H1 (cell line): ENCODE results near the gene KLF12. TPM values are rescaled to one million over a fixed set of nuclear protein-coding genes. Genes with fewer than 3 reads are reported as not detected.

Experiments used
- CTCF ChIA-PET: fragments of 300-600 bp; sonication (Branson Sonifier 250); formaldehyde crosslinking; loops from one replicate; lab custom pipeline; 2021; ENCODE audit not compliant: partially characterized antibody; lab: Charles Lee
- POLR2A ChIA-PET: fragments of 300-600 bp; sonication (Branson Sonifier 250); formaldehyde crosslinking; loops from one replicate; lab custom pipeline; 2021; ENCODE audit warnings: inconsistent platforms; ENCODE audit not compliant: partially characterized antibody; lab: Charles Lee
- DNase-seq, 2 experiments: peaks; one replicate each; pipeline versions ENCODE4 v3.0.0 to v3.0.0-alpha.2; 2010 to 2022; ENCODE audit warnings: low spot score in 2 of 2, low read depth in 1 of 2, mixed read lengths in 1 of 2
- FAIRE-seq: peaks from 2 replicates; lab custom pipeline; 2011; peaks lifted over from hg19 to GRCh38; lab: Jason Lieb, UNC
- H2AFZ ChIP-seq: 2 replicates; pipeline ENCODE4 v1.8.1; 2012; ENCODE audit warnings: low read length, inconsistent platforms
- H2AK5ac ChIP-seq: 2 replicates; pipeline ENCODE4 v1.6.1; 2013; ENCODE audit warnings: low read depth, low read length
- H2BK120ac ChIP-seq: replicated peaks from 2 replicates; pipeline ENCODE3; 2013; ENCODE audit warnings: low read depth, low read length, inconsistent platforms
- H2BK12ac ChIP-seq: 2 replicates; pipeline ENCODE4 v1.6.1; 2013; ENCODE audit warnings: low read depth, low read length
- H2BK15ac ChIP-seq: 2 replicates; pipeline ENCODE4 v1.6.1; 2013; ENCODE audit warnings: low read length
- H2BK20ac ChIP-seq: 2 replicates; pipeline ENCODE4 v1.6.1; 2013; ENCODE audit warnings: low read length
- H2BK5ac ChIP-seq: 2 replicates; pipeline ENCODE4 v1.6.1; 2013; ENCODE audit warnings: low read depth, low read length
- H3K14ac ChIP-seq: 2 replicates; pipeline ENCODE4 v1.6.1; 2013; ENCODE audit warnings: inconsistent platforms; ENCODE audit not compliant: insufficient read length
- H3K18ac ChIP-seq: 2 replicates; pipeline ENCODE4 v1.6.1; 2013; ENCODE audit warnings: low read length; ENCODE audit errors: extremely low read depth
- H3K23ac ChIP-seq: 2 replicates; pipeline ENCODE4 v1.6.1; 2013; ENCODE audit warnings: inconsistent platforms; ENCODE audit not compliant: insufficient read length
- H3K23me2 ChIP-seq: 2 replicates; pipeline ENCODE4 v1.6.1; 2013; ENCODE audit warnings: low read depth, low read length
- H3K27ac ChIP-seq: 2 replicates; pipeline ENCODE4 v1.6.1; 2011; ENCODE audit warnings: low read depth, low read length, inconsistent platforms
- H3K27me3 ChIP-seq, 4 experiments: replicated peaks in 1 of 4; 1 replicate in 1 of 4; 2 replicates in 3 of 4; pipeline versions ENCODE4 v1.6.1 to v1.8.1; 2011 to 2013; ENCODE audit warnings: low read length in 3 of 4, mild to moderate bottlenecking in 3 of 4, inconsistent platforms in 2 of 4, mixed read lengths in 2 of 4, moderate library complexity in 1 of 4; ENCODE audit not compliant: control insufficient read depth in 3 of 4, insufficient read depth in 3 of 4; ENCODE audit errors: extremely low read depth in 1 of 4
- H3K36me3 ChIP-seq, 4 experiments: 2 replicates each; pipeline versions ENCODE4 v1.6.1 to v1.8.1; 2011 to 2013; ENCODE audit warnings: mild to moderate bottlenecking in 4 of 4, low read length in 3 of 4, moderate library complexity in 2 of 4, control low read depth in 1 of 4, inconsistent platforms in 1 of 4; ENCODE audit not compliant: insufficient read depth in 4 of 4, control insufficient read depth in 2 of 4
- H3K4ac ChIP-seq: replicated peaks from 2 replicates; pipeline ENCODE3; 2013; ENCODE audit warnings: low read length, low read depth, mixed read lengths, inconsistent platforms; ENCODE audit not compliant: insufficient read length
- H3K4me1 ChIP-seq, 4 experiments: replicated peaks in 1 of 4; 1 replicate in 1 of 4; 2 replicates in 3 of 4; pipeline versions ENCODE4 v1.6.1 to v1.8.1; 2011 to 2013; ENCODE audit warnings: low read length in 3 of 4, inconsistent platforms in 2 of 4, mixed read lengths in 1 of 4; ENCODE audit not compliant: insufficient read depth in 4 of 4, control insufficient read depth in 3 of 4
- H3K4me2 ChIP-seq, 2 experiments: 2 replicates each; pipeline versions ENCODE4 v1.6.1 to v1.8.1; 2011 to 2013; ENCODE audit warnings: low read depth in 2 of 2, low read length in 2 of 2, control low read depth in 1 of 2, inconsistent platforms in 1 of 2, mild to moderate bottlenecking in 1 of 2; ENCODE audit not compliant: insufficient read depth in 1 of 2
- H3K4me3 ChIP-seq, 4 experiments: fragments of 200-600, 300-600 bp in 1 of 4; sonication (generic), shearing (Covaris generic), sonication (Bioruptor Twin) in 1 of 4; 2 replicates each; pipeline versions ENCODE4 v1.5.1 to v1.8.1; 2011 to 2016; ENCODE audit warnings: low read length in 4 of 4, low read depth in 3 of 4, control low read depth in 2 of 4, inconsistent platforms in 2 of 4, mild to moderate bottlenecking in 2 of 4, mixed read lengths in 1 of 4, moderate library complexity in 1 of 4; ENCODE audit not compliant: insufficient read depth in 2 of 4; ENCODE audit errors: extremely low read depth in 1 of 4
- H3K56ac ChIP-seq: replicated peaks from 2 replicates; pipeline ENCODE3; 2013; ENCODE audit warnings: low read depth, mild to moderate bottlenecking, mixed read lengths, low read length, inconsistent platforms; ENCODE audit not compliant: insufficient read length
- H3K79me1 ChIP-seq: 2 replicates; pipeline ENCODE4 v1.6.1; 2013; ENCODE audit warnings: low read depth, low read length, control low read depth
- H3K79me2 ChIP-seq, 2 experiments: 2 replicates each; pipeline versions ENCODE4 v1.6.1 to v1.8.1; 2012 to 2013; ENCODE audit warnings: low read length in 2 of 2, mild to moderate bottlenecking in 2 of 2, inconsistent platforms in 1 of 2; ENCODE audit not compliant: insufficient read depth in 2 of 2, control insufficient read depth in 1 of 2
- H3K9ac ChIP-seq, 4 experiments: replicated peaks in 1 of 4; 1 replicate in 1 of 4; 2 replicates in 3 of 4; pipeline versions ENCODE4 v1.6.1 to v1.8.1; 2011 to 2013; ENCODE audit warnings: low read depth in 3 of 4, low read length in 3 of 4, control low read depth in 2 of 4, mild to moderate bottlenecking in 2 of 4, moderate library complexity in 2 of 4, inconsistent platforms in 1 of 4; ENCODE audit errors: extremely low read depth in 1 of 4
- H3K9me3 ChIP-seq, 2 experiments: 2 replicates each; pipeline versions ENCODE4 v1.6.1 to v1.8.1; 2012 to 2013; ENCODE audit warnings: mild to moderate bottlenecking in 2 of 2, moderate library complexity in 2 of 2, control low read depth in 1 of 2, inconsistent platforms in 1 of 2, low read depth in 1 of 2, low read length in 1 of 2, mixed read lengths in 1 of 2; ENCODE audit not compliant: insufficient read depth in 2 of 2
- H4K20me1 ChIP-seq, 2 experiments: replicated peaks in 1 of 2; 2 replicates each; pipeline versions ENCODE3 to v1.8.1; 2011 to 2013; ENCODE audit warnings: inconsistent platforms in 2 of 2, low read length in 2 of 2, mild to moderate bottlenecking in 1 of 2; ENCODE audit not compliant: insufficient read depth in 2 of 2, control insufficient read depth in 1 of 2
- H4K5ac ChIP-seq: 2 replicates; pipeline ENCODE4 v1.6.1; 2013; ENCODE audit warnings: low read length, low read depth, mixed read lengths, inconsistent platforms; ENCODE audit not compliant: insufficient read length
- H4K8ac ChIP-seq: 2 replicates; pipeline ENCODE4 v1.8.0; 2013; ENCODE audit warnings: mild to moderate bottlenecking, moderate library complexity, low read length, inconsistent platforms; ENCODE audit not compliant: insufficient read depth; ENCODE audit errors: extremely low read depth
- H4K91ac ChIP-seq: replicated peaks from 2 replicates; pipeline ENCODE3; 2013; ENCODE audit warnings: low read length, mixed read lengths, inconsistent platforms; ENCODE audit not compliant: insufficient read length
- BACH1 ChIP-seq: IDR thresholded peaks from 2 replicates; pipeline ENCODE4 v1.6.1; 2012; ENCODE audit warnings: low read length, improper control_type of control experiment
- BRCA1 ChIP-seq: IDR thresholded peaks from 2 replicates; pipeline ENCODE4 v1.6.1; 2012; ENCODE audit warnings: low read depth, low read length, improper control_type of control experiment
- CBX5 ChIP-seq: fragments of 300-800, 300-1000 bp; sonication (generic); IDR thresholded peaks from 2 replicates; pipeline ENCODE4 v1.7.1; 2016; ENCODE audit warnings: antibody characterized with exemption, low read length, low read depth
- EGR1 ChIP-seq: IDR thresholded peaks from 2 replicates; pipeline ENCODE4 v1.6.1; 2011; ENCODE audit warnings: low read depth, low read length, borderline replicate concordance
- EP300 ChIP-seq, 2 experiments: IDR thresholded peaks; 1 replicate in 1 of 2; 2 replicates in 1 of 2; pipeline ENCODE4 v1.6.1; 2011 to 2012; ENCODE audit warnings: low read depth in 2 of 2, low read length in 2 of 2, mild to moderate bottlenecking in 2 of 2, borderline replicate concordance in 1 of 2, inconsistent platforms in 1 of 2, moderate library complexity in 1 of 2
- NRF1 ChIP-seq: IDR thresholded peaks from 2 replicates; pipeline ENCODE4 v1.6.1; 2011; ENCODE audit warnings: mild to moderate bottlenecking, low read depth, low read length, improper control_type of control experiment
- PHF8 ChIP-seq: fragments of 200-600 bp; sonication (generic); conservative IDR thresholded peaks from 2 replicates; pipeline ENCODE4 v1.7.1; 2012; ENCODE audit warnings: low read depth, mild to moderate bottlenecking, inconsistent platforms, low read length, moderate library complexity
- RFX5 ChIP-seq: IDR thresholded peaks from 2 replicates; pipeline ENCODE4 v1.6.1; 2011; ENCODE audit warnings: low read depth, low read length, improper control_type of control experiment, borderline replicate concordance
- SAP30 ChIP-seq: fragments of 300-600 bp; sonication (generic); IDR thresholded peaks from 2 replicates; pipeline ENCODE4 v1.7.1; 2012; ENCODE audit warnings: low read length, moderate library complexity, mild to moderate bottlenecking, inconsistent platforms; ENCODE audit not compliant: insufficient read depth, insufficient replicate concordance
- TAF1 ChIP-seq: IDR thresholded peaks from 2 replicates; pipeline ENCODE4 v1.6.1; 2011; ENCODE audit warnings: mild to moderate bottlenecking, low read depth, low read length
- TAF7 ChIP-seq: optimal IDR thresholded peaks from 2 replicates; pipeline ENCODE3; 2011; ENCODE audit warnings: low read depth, mild to moderate bottlenecking, inconsistent platforms, low read length, moderate library complexity, borderline replicate concordance
- TBP ChIP-seq: IDR thresholded peaks from 2 replicates; pipeline ENCODE4 v1.6.1; 2011; ENCODE audit warnings: low read depth, low read length, improper control_type of control experiment
- TCF12 ChIP-seq: IDR thresholded peaks from 2 replicates; pipeline ENCODE4 v1.6.1; 2011; ENCODE audit warnings: low read depth, mild to moderate bottlenecking, low read length
- YY1 ChIP-seq: IDR thresholded peaks from 2 replicates; pipeline ENCODE4 v1.6.1; 2011; ENCODE audit warnings: low read depth, mild to moderate bottlenecking, low read length
- ZNF274 ChIP-seq: IDR thresholded peaks from 2 replicates; pipeline ENCODE4 v1.7.0; 2012; ENCODE audit warnings: low read length, borderline replicate concordance; ENCODE audit errors: extremely low read depth
- WGBS, 2 experiments: shearing (Covaris generic) in 1 of 2; methylation state at CpG; one replicate each; pipeline versions ENCODE4 v1.1.6 to v1.1.7; 2013 to 2015; ENCODE audit warnings: low lambda C conversion rate in 2 of 2, mixed read lengths in 2 of 2, inconsistent platforms in 1 of 2, low coverage in 1 of 2, missing lambda C conversion rate in 1 of 2; ENCODE audit not compliant: insufficient replicate concordance in 2 of 2, insufficient coverage in 1 of 2, insufficient read length in 1 of 2; ENCODE audit errors: extremely low coverage in 1 of 2, missing lambda C conversion rate in 1 of 2; 5-methylcytosine and 5-hydroxymethylcytosine counted together
- polyA plus RNA-seq, 7 experiments: library from polyadenylated mRNA; depleted of rRNA in 3 of 7; stranded (reverse) in 5 of 7; unstranded in 2 of 7; fragments of >200 nt in 5 of 7; fragments of 200-250 nt in 2 of 7; gene quantifications; 1 replicate in 5 of 7; 2 replicates in 1 of 7; 4 replicates in 1 of 7; pipeline versions ENCODE4 v1.2.1 to v1.2.3, GENCODE V29; 2011 to 2013; ENCODE audit warnings: missing spikeins in 2 of 7, mixed read lengths in 2 of 7
- total RNA-seq: library from RNA; stranded (reverse); fragmentation: NEBNext Ultra II Directional; extraction: Animal tissue kit (Norgen Biotek cat#: 25700); gene quantifications from 2 replicates; pipeline ENCODE4 v1.2.1, GENCODE V29; 2021

The KLF12 gene
- total and polyA plus RNA-seq, 2 of the 8 experiments (the other 6 are each of a cell fraction or from before 2014, with no cell fraction given): 6.6 to 12.1 TPM

DNA sequence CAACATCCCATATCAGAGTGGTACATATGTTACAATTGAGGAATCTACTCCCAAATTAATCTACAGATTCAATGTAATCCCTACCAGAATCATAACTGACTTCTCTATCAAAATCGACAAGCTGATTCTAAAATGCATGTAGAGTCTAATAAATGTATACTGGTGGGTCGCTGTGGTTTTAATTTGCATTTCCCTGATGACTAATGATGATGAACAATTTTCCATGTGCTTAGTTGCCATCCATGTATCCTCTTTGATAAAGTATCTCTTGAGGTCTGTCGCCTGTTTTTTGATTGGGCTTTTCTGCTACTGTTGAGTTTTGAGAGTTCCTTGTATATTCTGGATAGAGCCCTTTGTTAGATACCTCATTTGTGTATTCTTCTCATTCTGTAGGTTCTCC is 43.8 kb downstream of the KLF12 start:
- Histone ChIP-seq H2BK120ac (no peak overlapping the region), H3K27ac (no peak overlapping the region), H2BK15ac (no peak overlapping the region), H3K36me3 (no peaks in the 10 kb centered on the region), H3K79me2 (peaks cover 0 to 10% of the 10 kb centered on the region in 2 experiments; a peak in 1 of 4 replicates), H3K56ac (peak overlapping the region; percentile 6), H2BK20ac (no peak overlapping the region), H3K27me3 (no peaks in the 10 kb centered on the region), H2AFZ (no peak overlapping the region), H4K5ac (no peak overlapping the region), H2BK5ac (no peak overlapping the region), H3K4me3 (no peak overlapping the region), H2AK5ac (no peak overlapping the region), H3K18ac (no peak overlapping the region), H3K4me2 (no peak overlapping the region), H3K23me2 (no peaks in the 10 kb centered on the region), H3K14ac (no peak overlapping the region), H3K9ac (no peak overlapping the region), H2BK12ac (no peak overlapping the region), H3K4me1 (no peaks in the 10 kb centered on the region), H3K23ac (no peak overlapping the region), H3K9me3 (no peaks in the 10 kb centered on the region), H4K20me1 (peaks cover 0 to 1% of the 10 kb centered on the region in 2 experiments), H4K8ac (no peak overlapping the region), H3K79me1 (peaks cover 3% of the 10 kb centered on the region; the same call in 1 of the 2 replicates), H3K4ac (no peak overlapping the region), H4K91ac (no peak overlapping the region)
- ChIA-PET POLR2A (no interaction called here), CTCF (no interaction called here)
- DNase-seq (no peak), FAIRE-seq (no peak)
- 91% methylated on average over 3 of the region's 3 CpGs; no CpG with 5 or more reads in 1 of the 2 experiments for WGBS, 2 experiments
- no peak for TF ChIP-seq PHF8
- no peak for TF ChIP-seq EP300 (IDR thresholded peaks at IDR 0.05; ENCODE audit: borderline replicate concordance in 1 of 2, low read depth in 2 of 2, low read length in 2 of 2)
- no peak for TF ChIP-seq TCF12
- TF ChIP-seq ZNF274: no peak
- no peak for TF ChIP-seq BACH1
- TF ChIP-seq EGR1: no peak
- no peak for TF ChIP-seq BRCA1
- TF ChIP-seq YY1: no peak
- no peak for TF ChIP-seq TBP
- no peak for TF ChIP-seq SAP30
- TF ChIP-seq TAF7: no peak
- no peak for TF ChIP-seq TAF1
- TF ChIP-seq NRF1: no peak
- TF ChIP-seq CBX5: no peak
- TF ChIP-seq RFX5: no peak
